Measurements from ENCODE around the gene TRMT61A. TPM values are rescaled to one million over a fixed set of nuclear protein-coding genes. Genes with fewer than 3 reads are reported as not detected.

TRMT61A gene
- total RNA-seq, 1 donor from 2014 or later, result 21.8 TPM

- Mint-ChIP-seq H3K4me1 (peaks cover 56% of the 10 kb centered on the region), H3K4me3 (peak overlapping the region; percentile 89), H3K27ac (peak overlapping the region; percentile 60), H3K9me3 (no peaks in the 10 kb centered on the region), H3K36me3 (ENCODE audit: low read depth) (peaks cover 35% of the 10 kb centered on the region), H3K27me3 (no peaks in the 10 kb centered on the region)
- ChIA-PET POLR2A (no interaction called here), CTCF (no interaction called here)
- no peak for DNase-seq
- TF ChIP-seq CTCF (IDR thresholded peaks at IDR 0.05), result no peak
- no peak for ATAC-seq (ENCODE audit: low read depth)
- intact Hi-C loops (cut with micrococcal nuclease), result loop anchor here (2.0 to 10.0 kb wide), 3 partner anchors 66 to 282 kb away; partner anchors contain the start of genes KLC1, MARK3 and PPP1R13B
Observed at GRCh38 chr14:103563226-103563620, 34.2 kb downstream of the TRMT61A start.

- DNase-seq (no peak), ATAC-seq (ENCODE audit: low read depth) (no peak)
- H3K4me3 Mint-ChIP-seq, result peak overlapping the region; percentile 89
- CTCF ChIA-PET, result no interaction called here
- POLR2A ChIA-PET, result no interaction called here
- peak overlapping the region; percentile 46 for H3K27ac Mint-ChIP-seq
- H3K27me3 Mint-ChIP-seq, result no peaks in the 10 kb centered on the region
- peaks cover 51% of the 10 kb centered on the region for H3K4me1 Mint-ChIP-seq
- intact Hi-C loops (cut with micrococcal nuclease), result loop anchor here (2.0 to 10.0 kb wide), 3 partner anchors 65 to 281 kb away; partner anchors contain the start of genes KLC1, MARK3 and PPP1R13B
- TF ChIP-seq CTCF (IDR thresholded peaks at IDR 0.05), result no peak
- peaks cover 28% of the 10 kb centered on the region for H3K36me3 Mint-ChIP-seq (ENCODE audit: low read depth)
- no peaks in the 10 kb centered on the region for H3K9me3 Mint-ChIP-seq
Observed at GRCh38 chr14:103563844-103564505, 35.0 kb downstream of the TRMT61A start.

GRCh38 chr14:103568952-103569351 lies 40.0 kb downstream of the TRMT61A start:
- DNase-seq (no peak), ATAC-seq (ENCODE audit: low read depth) (no peak)
- H3K27ac Mint-ChIP-seq, result no peak overlapping the region
- intact Hi-C loops (cut with micrococcal nuclease), result loop anchor here (10.0 kb wide), 1 partner anchor 276 kb away; the partner anchor contains the start of gene PPP1R13B
- ChIA-PET POLR2A (no interaction called here), CTCF (interaction anchor here (0.7 to 2.3 kb wide), 3 partner anchors 11 to 111 kb away, joined by 3 to 8 read pairs (median 5); no protein-coding TSS in a partner anchor)
- TF ChIP-seq CTCF (IDR thresholded peaks at IDR 0.05), result no peak
- H3K4me3 Mint-ChIP-seq, result no peak overlapping the region
- peaks cover 18% of the 10 kb centered on the region for H3K4me1 Mint-ChIP-seq
- H3K9me3 Mint-ChIP-seq, result no peaks in the 10 kb centered on the region
- H3K27me3 Mint-ChIP-seq, result no peaks in the 10 kb centered on the region
- peaks cover 20% of the 10 kb centered on the region for H3K36me3 Mint-ChIP-seq (ENCODE audit: low read depth)

GRCh38 chr14:103569408-103569807 lies 40.4 kb downstream of the TRMT61A start:
- ChIA-PET POLR2A (no interaction called here), CTCF (interaction anchor here (0.7 to 0.8 kb wide), 2 partner anchors 11 to 110 kb away, joined by 3 to 5 read pairs; no protein-coding TSS in a partner anchor)
- no peak for TF ChIP-seq CTCF (IDR thresholded peaks at IDR 0.05)
- Mint-ChIP-seq H3K27ac (no peak overlapping the region), H3K36me3 (ENCODE audit: low read depth) (peaks cover 25% of the 10 kb centered on the region), H3K9me3 (no peaks in the 10 kb centered on the region), H3K27me3 (no peaks in the 10 kb centered on the region), H3K4me1 (peaks cover 15% of the 10 kb centered on the region), H3K4me3 (no peak overlapping the region)
- ATAC-seq (ENCODE audit: low read depth) (no peak), DNase-seq (no peak)
- intact Hi-C loops (cut with micrococcal nuclease), result loop anchor here (10.0 kb wide), 1 partner anchor 275 kb away; the partner anchor contains the start of gene PPP1R13B

- ChIA-PET CTCF (interaction anchor here (3.3 kb wide), 1 partner anchor 106 kb away, joined by 12 read pairs; no protein-coding TSS in a partner anchor), POLR2A (no interaction called here)
- Mint-ChIP-seq H3K27ac (no peak overlapping the region), H3K36me3 (ENCODE audit: low read depth) (peaks cover 56% of the 10 kb centered on the region), H3K4me1 (peaks cover 3% of the 10 kb centered on the region), H3K9me3 (no peaks in the 10 kb centered on the region), H3K4me3 (no peak overlapping the region), H3K27me3 (no peaks in the 10 kb centered on the region)
- intact Hi-C loops (cut with micrococcal nuclease), result no loop called here
- no peak for DNase-seq
- TF ChIP-seq CTCF (IDR thresholded peaks at IDR 0.05), result no peak
- ATAC-seq (ENCODE audit: low read depth), result no peak
Observed at GRCh38 chr14:103574104-103574503, 45.1 kb downstream of the TRMT61A start.

Measured in activated B cell treated with CpG ODN at 0.5 μM for 24 hours (primary cell).